Fibroblast of villous mesenchyme (primary cell): ENCODE results near the gene RNASE7. TPM values are rescaled to one million over a fixed set of nuclear protein-coding genes. Genes with fewer than 3 reads are reported as not detected.

ENCODE experiments used
- DNase-seq: peaks from one replicate; pipeline ENCODE4 v3.0.0-alpha.2; 2010; ENCODE audit warnings: low read depth
- H3K4me3 ChIP-seq: 2 replicates; pipeline ENCODE4 v1.5.1; 2011; ENCODE audit warnings: low read depth, mild to moderate bottlenecking, low read length
- CTCF ChIP-seq: IDR thresholded peaks from 2 replicates; pipeline ENCODE4 v1.5.1; 2012; ENCODE audit warnings: low read depth, mild to moderate bottlenecking, low read length; ENCODE audit not compliant: insufficient read depth
- total RNA-seq: library from RNA; depleted of rRNA; stranded (reverse); fragments of >200 nt; gene quantifications from 2 replicates; pipeline ENCODE4 v1.2.3, GENCODE V29; 2012

The RNASE7 gene
- total RNA-seq, 1 donor = not detected

- TF ChIP-seq CTCF = no peak
- DNase-seq = no peak
Observed at GRCh38 chr14:21043387-21043973, 1.3 kb downstream of the RNASE7 start.

GRCh38 chr14:21043974-21044618 is 1.9 kb downstream of the RNASE7 start:
- no peak for TF ChIP-seq CTCF
- no peak overlapping the region for H3K4me3 ChIP-seq
- DNase-seq = no peak

More at GRCh38 chr14:21043387-21043973, 1.3 kb downstream of the RNASE7 start:
- H3K4me3 ChIP-seq = no peak overlapping the region

- no peak overlapping the region for H3K4me3 ChIP-seq
- no peak for TF ChIP-seq CTCF
- DNase-seq = no peak
Observed at GRCh38 chr14:21047378-21047781, 5.2 kb downstream of the RNASE7 start.

GRCh38 chr14:21048638-21049037 is 6.5 kb downstream of the RNASE7 start:
- DNase-seq = no peak
- no peak for TF ChIP-seq CTCF
- no peak overlapping the region for H3K4me3 ChIP-seq

GRCh38 chr14:21049271-21049673 is 7.1 kb downstream of the RNASE7 start:
- DNase-seq = no peak
- no peak for TF ChIP-seq CTCF
- H3K4me3 ChIP-seq = no peak overlapping the region

- no peak for DNase-seq
- no peak for TF ChIP-seq CTCF
- no peak overlapping the region for H3K4me3 ChIP-seq
Observed at GRCh38 chr14:21050597-21050996, 8.4 kb downstream of the RNASE7 start.
